ENCODE data around the gene SMARCE1.

DNA sequence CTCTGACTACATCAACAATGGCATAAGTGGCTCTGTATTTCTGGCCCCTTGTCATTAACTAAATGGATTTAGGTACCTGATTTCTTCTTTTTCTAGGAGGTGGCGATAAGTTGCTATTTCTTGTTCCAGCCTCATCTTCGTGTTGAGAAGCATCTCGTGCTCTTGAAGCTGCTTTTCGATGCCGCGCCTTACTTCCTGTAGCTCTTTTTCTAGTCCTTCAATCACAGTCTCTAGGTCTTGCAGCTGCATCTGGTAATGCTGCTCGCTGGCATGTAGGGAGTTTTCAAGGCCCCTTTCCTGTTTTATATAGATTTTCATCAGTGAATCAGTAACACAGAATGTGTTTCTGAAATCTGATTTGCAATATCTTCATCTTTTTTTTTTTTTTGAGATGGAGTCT is 12.3 kb upstream of the SMARCE1 start:
- TF ChIP-seq EP300 (IDR thresholded peaks at IDR 0.05): no peak
- no peak for TF ChIP-seq POLR2AphosphoS5 (IDR thresholded peaks at IDR 0.05)
- TF ChIP-seq POLR2A (IDR thresholded peaks at IDR 0.05): no peak
- TF ChIP-seq CTCF (IDR thresholded peaks at IDR 0.05): no peak

Measured in stomach (tissue), 4 donors.